ENCODE results near the gene LBHD1.
"Not testable (repeated sequence)": the region's sequence is repeated elsewhere in the genome, so short reads cannot be mapped to it uniquely, and the experiment has no call there.

LBHD1 gene

GRCh38 chr11:62656796-62657429, 15.2 kb downstream of the LBHD1 start:
- DNase-seq, result no peak

GRCh38 chr11:62654297-62654696, 17.8 kb downstream of the LBHD1 start:
- no peak for DNase-seq

- no peak for DNase-seq
These were observed 19.7 kb downstream of the LBHD1 start for GRCh38 chr11:62652161-62653006.

GRCh38 chr11:62650283-62650682, 21.8 kb downstream of the LBHD1 start:
- DNase-seq, result not testable (repeated sequence)

- no peak for DNase-seq
These were observed 22.6 kb downstream of the LBHD1 start for GRCh38 chr11:62649486-62649885.

GRCh38 chr11:62648967-62649364, 23.1 kb downstream of the LBHD1 start:
- no peak for DNase-seq

- DNase-seq, result no peak
These were observed 23.7 kb downstream of the LBHD1 start for GRCh38 chr11:62648185-62648966.

- DNase-seq, result no peak
These were observed 24.5 kb downstream of the LBHD1 start for GRCh38 chr11:62647609-62648005.

GRCh38 chr11:62646825-62647608, 25.1 kb downstream of the LBHD1 start:
- no peak for DNase-seq

GRCh38 chr11:62645946-62646824, 25.9 kb downstream of the LBHD1 start, which contains the start of gene GANAB:
TSS of gene GANAB (minus strand) at chr11:62646613. CDS start at chr11:62646599, 14 bp downstream.
- DNase-seq, result peak; percentile 99

GRCh38 chr11:62645671-62645945, 26.5 kb downstream of the LBHD1 start:
- no peak for DNase-seq

- DNase-seq, result no peak
These were observed 27.8 kb downstream of the LBHD1 start for GRCh38 chr11:62644220-62644619.

- no peak for DNase-seq
These were observed 39.6 kb downstream of the LBHD1 start for GRCh38 chr11:62632492-62632891.

GRCh38 chr11:62627713-62628112, 44.4 kb downstream of the LBHD1 start:
- DNase-seq, result no peak

GRCh38 chr11:62622476-62623089, 49.5 kb downstream of the LBHD1 start:
- DNase-seq, result no peak

GRCh38 chr11:62621567-62622470, 50.2 kb downstream of the LBHD1 start, which contains the start of gene B3GAT3:
TSS of gene B3GAT3 (minus strand) at chr11:62621986. CDS start at chr11:62621947, 39 bp downstream.
- DNase-seq, result peak; percentile 95

- no peak for DNase-seq
These were observed 51.0 kb downstream of the LBHD1 start for GRCh38 chr11:62621027-62621566.

GRCh38 chr11:62616957-62617356, 55.1 kb downstream of the LBHD1 start:
- not testable (repeated sequence) for DNase-seq

- DNase-seq, result no peak
These were observed 56.5 kb downstream of the LBHD1 start for GRCh38 chr11:62615521-62615920.

GRCh38 chr11:62614275-62614674, 57.8 kb downstream of the LBHD1 start:
- no peak for DNase-seq

All from activated gamma-delta T cell treated with Interleukin-2 at 50 U/mL for 16 hours (primary cell).